Measurements from ENCODE around the gene YY1. TPM values are rescaled to one million over a fixed set of nuclear protein-coding genes. Genes with fewer than 3 reads are reported as not detected.

YY1 gene
- total and polyA plus RNA-seq, 2 of the 8 experiments (the other 6 are each of a cell fraction or from before 2014, with no cell fraction given) = 26.4 to 106 TPM

GRCh38 chr14:100199240-100199860 is 39.6 kb upstream of the YY1 start:
- POLR2A ChIA-PET (ENCODE audit: partially characterized antibody) = interaction anchor here (1.0 to 1.6 kb wide), 2 partner anchors 8 to 27 kb away, joined by 3 to 5 read pairs; no protein-coding TSS in a partner anchor
- Histone ChIP-seq H3K23ac (ENCODE audit: insufficient read length) (no peak overlapping the region), H3K27me3 (replicated peaks in 1 of 4; ENCODE audit: control insufficient read depth in 3 of 4, extremely low read depth in 1 of 4, insufficient read depth in 3 of 4, low read length in 3 of 4) (no peaks in the 10 kb centered on the region), H3K4ac (replicated peaks; ENCODE audit: insufficient read length, low read depth, low read length) (no peak overlapping the region), H3K79me2 (ENCODE audit: control insufficient read depth in 1 of 2, insufficient read depth in 2 of 2, low read length in 2 of 2) (no peaks in the 10 kb centered on the region), H3K56ac (replicated peaks; ENCODE audit: insufficient read length, low read depth, low read length) (no peak overlapping the region), H4K5ac (ENCODE audit: insufficient read length, low read depth, low read length) (no peak overlapping the region), H2AK5ac (ENCODE audit: low read depth, low read length) (no peak overlapping the region), H3K23me2 (ENCODE audit: low read depth, low read length) (no peaks in the 10 kb centered on the region), H3K9ac (replicated peaks in 1 of 4; ENCODE audit: extremely low read depth in 1 of 4, low read depth in 3 of 4, low read length in 3 of 4) (no peak overlapping the region), H4K91ac (replicated peaks; ENCODE audit: insufficient read length, low read length) (no peak overlapping the region), H4K8ac (ENCODE audit: extremely low read depth, insufficient read depth, low read length) (no peak overlapping the region), H4K20me1 (replicated peaks in 1 of 2; ENCODE audit: control insufficient read depth in 1 of 2, insufficient read depth in 2 of 2, low read length in 2 of 2) (no peaks in the 10 kb centered on the region), H2BK120ac (replicated peaks; ENCODE audit: low read depth, low read length) (peak overlapping the region; percentile 21), H3K79me1 (ENCODE audit: low read depth, low read length) (no peaks in the 10 kb centered on the region), H3K4me3 (ENCODE audit: extremely low read depth in 1 of 4, insufficient read depth in 2 of 4, low read depth in 3 of 4, low read length in 4 of 4) (no peak overlapping the region), H2BK15ac (ENCODE audit: low read length) (peak overlapping the region; percentile 48; the same call in 1 of the 2 replicates), H3K4me1 (replicated peaks in 1 of 4; ENCODE audit: control insufficient read depth in 3 of 4, insufficient read depth in 4 of 4, low read length in 3 of 4) (peaks cover 0 to 4% (median 2%) of the 10 kb centered on the region in 4 experiments; a peak in 2 of 7 replicates), H3K4me2 (ENCODE audit: insufficient read depth in 1 of 2, low read depth in 2 of 2, low read length in 2 of 2) (peak overlapping the region in 1 of 2 experiments; percentile 11; a peak in 1 of 4 replicates), H3K9me3 (ENCODE audit: insufficient read depth in 2 of 2, low read depth in 1 of 2, low read length in 1 of 2) (no peaks in the 10 kb centered on the region), H2BK12ac (ENCODE audit: low read depth, low read length) (peak overlapping the region; percentile 29; the same call in 1 of the 2 replicates), H2AFZ (ENCODE audit: low read length) (0 out of 2 replicates have a peak overlapping the region, but pooled peaks have one; percentile 14), H3K36me3 (ENCODE audit: control insufficient read depth in 2 of 4, insufficient read depth in 4 of 4, low read length in 3 of 4) (no peaks in the 10 kb centered on the region), H3K27ac (ENCODE audit: low read depth, low read length) (no peak overlapping the region), H3K14ac (ENCODE audit: insufficient read length) (no peak overlapping the region), H3K18ac (ENCODE audit: extremely low read depth, low read length) (no peak overlapping the region), H2BK20ac (ENCODE audit: low read length) (no peak overlapping the region), H2BK5ac (ENCODE audit: low read depth, low read length) (no peak overlapping the region)
- 88% methylated on average over 8 of the region's 8 CpGs; no CpG with 5 or more reads in 1 of the 2 experiments for WGBS, 2 experiments (ENCODE audit: extremely low coverage in 1 of 2, insufficient coverage in 1 of 2, insufficient read length in 1 of 2, insufficient replicate concordance in 2 of 2, low coverage in 1 of 2, low lambda C conversion rate in 2 of 2, missing lambda C conversion rate in 1 of 2)
- CTCF ChIA-PET (ENCODE audit: partially characterized antibody) = no interaction called here
- no peak for FAIRE-seq
- no peak for DNase-seq (ENCODE audit: low read depth in 1 of 2, low spot score in 2 of 2)
- TF ChIP-seq PHF8 (conservative IDR thresholded peaks at IDR 0.05; ENCODE audit: low read depth, low read length) = no peak
- no peak for TF ChIP-seq SIN3A (conservative IDR thresholded peaks at IDR 0.05 in 1 of 2, IDR thresholded peaks at IDR 0.05 in 1 of 2; ENCODE audit: low read depth in 1 of 2, low read length in 2 of 2)
- TF ChIP-seq MAX (IDR thresholded peaks at IDR 0.05) = no peak
